ENCODE data around the gene MPL.

MPL gene

GRCh38 chr1:43319288-43319687, 18.3 kb upstream of the MPL start:
- Histone ChIP-seq H3K27ac (no peak overlapping the region), H3K4me3 (no peak overlapping the region)

DNA sequence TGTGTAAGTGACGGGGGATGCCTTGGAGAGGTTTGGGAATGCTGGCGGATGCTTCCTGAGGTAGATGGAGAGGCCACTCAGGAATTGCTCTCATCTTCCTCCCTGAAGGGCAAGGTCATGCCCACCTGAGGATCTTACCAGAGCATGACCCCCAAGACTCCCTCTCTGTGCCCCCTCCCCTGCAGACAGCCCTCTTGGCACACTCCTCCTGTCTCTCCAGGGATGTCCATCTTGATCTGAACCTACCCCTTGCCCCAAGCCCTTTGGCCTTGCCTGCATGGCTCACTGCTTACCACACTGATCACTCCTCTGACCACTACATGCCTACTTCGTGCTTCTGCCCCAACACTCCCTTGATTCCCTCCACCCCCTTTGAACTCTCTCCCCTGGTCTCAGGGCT, 17.9 kb upstream of the MPL start:
- Histone ChIP-seq H3K4me3 (no peak overlapping the region), H3K27ac (no peak overlapping the region)

DNA sequence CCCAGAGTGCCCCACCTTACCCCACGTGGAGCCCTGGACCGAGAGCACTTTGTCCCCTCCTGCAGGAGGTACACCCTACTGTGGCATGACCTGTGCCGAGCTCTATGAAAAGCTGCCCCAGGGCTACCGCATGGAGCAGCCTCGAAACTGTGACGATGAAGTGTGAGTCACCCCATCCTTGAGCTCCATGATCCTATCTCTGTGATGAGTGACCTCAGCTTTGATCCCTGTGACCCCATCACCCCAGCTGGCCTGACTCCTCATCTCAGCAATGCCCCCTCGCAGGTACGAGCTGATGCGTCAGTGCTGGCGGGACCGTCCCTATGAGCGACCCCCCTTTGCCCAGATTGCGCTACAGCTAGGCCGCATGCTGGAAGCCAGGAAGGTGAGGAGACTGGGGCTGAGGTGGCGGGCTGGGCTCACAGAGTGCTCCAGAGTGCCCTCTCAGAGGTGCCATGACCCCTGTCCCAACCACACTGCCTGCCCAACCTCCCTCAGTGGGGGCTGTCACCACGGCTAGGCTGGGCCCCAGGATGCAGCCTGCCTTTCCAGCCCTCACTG, 16.2 kb upstream of the MPL start:
- Histone ChIP-seq H3K27ac (no peak overlapping the region), H3K4me3 (no peak overlapping the region)

GRCh38 chr1:43322506-43322905, 15.1 kb upstream of the MPL start:
- Histone ChIP-seq H3K27ac (no peak overlapping the region), H3K4me3 (no peak overlapping the region)

DNA sequence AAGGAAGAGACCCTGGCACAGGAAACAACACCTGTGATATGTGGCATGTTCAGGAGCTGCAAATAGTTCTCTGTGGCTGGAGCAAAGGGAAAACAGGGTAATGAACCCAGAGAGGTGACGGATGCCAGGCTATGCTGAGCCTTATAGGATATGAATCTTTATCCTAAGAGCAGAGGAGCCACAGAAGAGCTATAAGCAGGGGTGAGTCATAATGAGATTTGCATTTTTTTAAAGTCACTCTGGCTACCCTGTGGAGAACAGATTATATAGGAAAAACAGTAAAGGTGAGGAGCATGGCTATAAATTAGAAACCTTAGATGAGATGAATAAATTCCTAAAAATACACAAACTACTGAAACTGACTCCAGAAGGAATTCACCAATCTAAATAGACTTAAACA, 12.8 kb upstream of the MPL start:
- no peak overlapping the region for H3K4me3 ChIP-seq

DNA sequence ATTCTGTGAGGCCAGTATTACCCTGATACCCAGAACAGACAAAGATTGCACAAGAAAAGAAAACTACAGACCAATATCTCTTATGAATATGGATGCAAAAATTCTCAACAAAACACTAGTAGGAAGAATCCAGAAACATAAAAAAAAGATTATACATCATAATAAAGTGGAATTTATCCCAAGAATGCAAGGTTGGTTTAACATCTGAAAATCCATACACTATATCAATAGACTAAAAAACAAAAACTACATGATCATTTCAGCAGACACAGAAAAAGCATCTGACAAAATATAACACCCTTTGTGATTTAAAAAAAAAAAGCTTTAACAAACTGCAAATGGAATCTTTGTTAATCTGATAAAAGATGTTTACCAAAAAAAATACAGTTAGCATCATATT, 12.2 kb upstream of the MPL start:
- Histone ChIP-seq H3K4me3 (no peak overlapping the region), H3K27ac (no peak overlapping the region)

More for the DNA sequence above, 12.8 kb upstream of the MPL start:
- no peak overlapping the region for H3K27ac ChIP-seq

- H3K27ac ChIP-seq: no peak overlapping the region
- no peak overlapping the region for H3K4me3 ChIP-seq
Observed at GRCh38 chr1:43327549-43328292, 9.9 kb upstream of the MPL start.

- H3K4me3 ChIP-seq: no peak overlapping the region
Observed at GRCh38 chr1:43329995-43330751, 7.4 kb upstream of the MPL start.

GRCh38 chr1:43331688-43332087, 5.9 kb upstream of the MPL start:
- H3K27ac ChIP-seq: no peak overlapping the region
- no peak overlapping the region for H3K4me3 ChIP-seq

More at GRCh38 chr1:43329995-43330751, 7.4 kb upstream of the MPL start:
- H3K27ac ChIP-seq: peak overlapping the region in 16 of 21 experiments; percentile 12 to 74 (median 46)

- no peak overlapping the region for H3K27ac ChIP-seq
Observed at GRCh38 chr1:43334453-43335205, 3.0 kb upstream of the MPL start.

GRCh38 chr1:43338001-43338400, 383 bp downstream of the MPL start:
- no peak overlapping the region for H3K4me3 ChIP-seq
- H3K27ac ChIP-seq: no peak overlapping the region

More at GRCh38 chr1:43334453-43335205, 3.0 kb upstream of the MPL start:
- H3K4me3 ChIP-seq: no peak overlapping the region

DNA sequence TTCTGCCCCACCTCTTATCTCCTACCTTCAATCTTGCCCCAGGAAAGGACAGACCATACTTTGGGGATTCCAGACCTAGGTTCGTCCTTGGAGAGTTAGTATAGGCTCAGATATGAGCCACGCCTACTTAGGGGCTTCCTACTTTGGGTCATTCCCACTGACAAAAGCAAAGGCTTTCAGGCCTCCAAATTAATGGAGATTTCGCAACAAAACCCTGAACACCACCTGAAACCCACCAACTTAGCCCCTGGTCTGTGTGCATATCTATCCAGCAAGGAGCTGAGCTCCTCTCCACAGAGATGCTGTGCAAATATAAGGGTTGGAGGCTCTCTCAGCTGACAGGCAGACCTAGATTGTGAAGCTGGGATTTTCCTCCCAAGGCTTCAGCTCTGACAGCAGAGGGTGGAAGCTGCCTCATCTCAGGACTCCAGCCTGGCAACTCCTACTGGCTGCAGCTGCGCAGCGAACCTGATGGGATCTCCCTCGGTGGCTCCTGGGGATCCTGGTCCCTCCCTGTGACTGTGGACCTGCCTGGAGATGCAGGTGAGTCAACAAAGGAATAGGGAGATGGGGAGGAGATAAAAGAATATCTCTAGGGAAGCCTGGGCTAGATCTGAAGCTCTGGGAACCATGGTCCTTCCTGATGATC, 2.1 kb downstream of the MPL start:
- H3K4me3 ChIP-seq: no peak overlapping the region
- no peak overlapping the region for H3K27ac ChIP-seq

DNA sequence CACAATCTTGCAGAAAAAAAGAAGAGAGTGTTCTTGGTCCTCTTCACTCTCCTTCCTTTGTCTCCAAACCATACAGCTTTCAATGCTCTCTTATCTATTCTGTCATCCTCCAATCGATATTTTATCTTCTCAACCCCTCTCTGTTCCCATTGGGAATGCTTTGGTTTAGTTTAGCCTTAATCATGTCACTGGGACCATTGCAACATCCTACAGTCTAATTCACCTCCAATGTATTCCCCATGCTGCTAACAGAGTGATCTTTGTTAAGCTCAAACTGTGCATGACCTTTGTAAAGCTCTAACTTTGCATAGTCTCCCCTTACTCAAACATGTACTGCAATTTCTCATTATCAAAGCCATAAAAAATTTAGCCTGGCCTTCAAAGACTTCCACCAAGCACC, 2.9 kb downstream of the MPL start:
- no peak overlapping the region for H3K27ac ChIP-seq
- H3K4me3 ChIP-seq: no peak overlapping the region

GRCh38 chr1:43344267-43344850, 6.7 kb downstream of the MPL start:
- no peak overlapping the region for H3K4me3 ChIP-seq
- no peak overlapping the region for H3K27ac ChIP-seq

GRCh38 chr1:43345120-43345519, 7.5 kb downstream of the MPL start:
- Histone ChIP-seq H3K4me3 (no peak overlapping the region), H3K27ac (no peak overlapping the region)

DNA sequence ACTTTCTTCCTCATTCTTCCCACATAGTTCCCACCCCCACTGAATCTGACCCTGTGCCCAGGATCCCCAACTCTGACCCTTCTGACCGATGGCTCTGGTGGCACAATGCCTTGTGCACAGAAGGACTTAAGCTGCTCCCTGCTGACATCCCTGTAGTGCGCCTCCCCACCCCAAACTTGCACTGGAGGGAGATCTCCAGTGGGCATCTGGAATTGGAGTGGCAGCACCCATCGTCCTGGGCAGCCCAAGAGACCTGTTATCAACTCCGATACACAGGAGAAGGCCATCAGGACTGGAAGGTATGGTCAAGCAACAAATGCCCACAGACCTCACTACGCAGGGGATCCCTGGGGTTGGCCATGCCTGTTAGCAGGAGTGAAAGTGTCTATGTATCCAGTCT, 9.0 kb downstream of the MPL start:
- peak overlapping the region in 1 of 21 experiments; percentile 6 for H3K27ac ChIP-seq

GRCh38 chr1:43348343-43348808, 10.8 kb downstream of the MPL start:
- H3K4me3 ChIP-seq: peak overlapping the region; percentile 34 to 55 (median 48)
- peak overlapping the region in 20 of 21 experiments; percentile 55 to 95 (median 86) for H3K27ac ChIP-seq

More for the DNA sequence above, 9.0 kb downstream of the MPL start:
- no peak overlapping the region for H3K4me3 ChIP-seq

- H3K4me3 ChIP-seq: peak overlapping the region; percentile 34 to 55 (median 48)
Observed at GRCh38 chr1:43348809-43349593, 11.4 kb downstream of the MPL start.

More at GRCh38 chr1:43348809-43349593, 11.4 kb downstream of the MPL start:
- H3K27ac ChIP-seq: peak overlapping the region in 20 of 21 experiments; percentile 67 to 95 (median 86)
